ENCODE results near the gene TRPM2. TPM values are rescaled to one million over a fixed set of nuclear protein-coding genes. Genes with fewer than 3 reads are reported as not detected.
A peak's percentile ranks its signal among the peaks of the same experiment; 100 is the strongest.
"Not testable (repeated sequence)": the region's sequence is repeated elsewhere in the genome, so short reads cannot be mapped to it uniquely, and the experiment has no call there.

TRPM2 gene
- total RNA-seq, 1 donor from 2014 or later, result 2.9 TPM

DNA sequence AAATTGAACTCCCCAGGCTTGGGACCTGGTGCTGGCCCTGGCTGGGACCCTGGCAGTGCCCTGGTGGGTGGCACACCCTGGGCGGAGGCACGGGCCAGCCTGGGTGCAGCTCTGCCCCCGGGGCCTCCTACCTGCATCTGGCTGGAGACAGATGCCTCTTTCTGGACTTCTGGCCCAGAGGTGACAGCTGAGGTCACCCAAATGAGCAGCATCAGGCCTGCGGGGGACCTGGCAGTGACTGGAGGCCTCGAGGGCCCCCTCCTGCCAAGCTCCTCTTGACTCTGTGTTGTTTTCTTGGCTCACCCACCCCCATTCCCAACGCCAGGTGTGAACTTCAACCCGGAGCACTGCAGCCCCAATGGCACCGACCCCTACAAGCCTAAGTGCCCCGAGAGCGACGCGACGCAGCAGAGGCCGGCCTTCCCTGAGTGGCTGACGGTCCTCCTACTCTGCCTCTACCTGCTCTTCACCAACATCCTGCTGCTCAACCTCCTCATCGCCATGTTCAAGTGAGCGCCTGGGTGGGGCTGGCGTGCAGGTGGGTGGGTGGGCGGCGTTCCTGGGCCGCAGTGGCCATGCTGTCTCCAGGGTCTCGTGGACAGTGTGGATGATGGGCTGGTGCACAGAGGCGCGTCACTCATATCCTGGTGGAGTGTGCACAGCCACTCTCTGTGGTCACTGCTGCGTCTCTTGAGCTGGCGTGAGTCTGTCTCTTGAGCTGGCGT lies 60.3 kb downstream of the TRPM2 start:
- no peak for DNase-seq (ENCODE audit: low spot score)

DNA sequence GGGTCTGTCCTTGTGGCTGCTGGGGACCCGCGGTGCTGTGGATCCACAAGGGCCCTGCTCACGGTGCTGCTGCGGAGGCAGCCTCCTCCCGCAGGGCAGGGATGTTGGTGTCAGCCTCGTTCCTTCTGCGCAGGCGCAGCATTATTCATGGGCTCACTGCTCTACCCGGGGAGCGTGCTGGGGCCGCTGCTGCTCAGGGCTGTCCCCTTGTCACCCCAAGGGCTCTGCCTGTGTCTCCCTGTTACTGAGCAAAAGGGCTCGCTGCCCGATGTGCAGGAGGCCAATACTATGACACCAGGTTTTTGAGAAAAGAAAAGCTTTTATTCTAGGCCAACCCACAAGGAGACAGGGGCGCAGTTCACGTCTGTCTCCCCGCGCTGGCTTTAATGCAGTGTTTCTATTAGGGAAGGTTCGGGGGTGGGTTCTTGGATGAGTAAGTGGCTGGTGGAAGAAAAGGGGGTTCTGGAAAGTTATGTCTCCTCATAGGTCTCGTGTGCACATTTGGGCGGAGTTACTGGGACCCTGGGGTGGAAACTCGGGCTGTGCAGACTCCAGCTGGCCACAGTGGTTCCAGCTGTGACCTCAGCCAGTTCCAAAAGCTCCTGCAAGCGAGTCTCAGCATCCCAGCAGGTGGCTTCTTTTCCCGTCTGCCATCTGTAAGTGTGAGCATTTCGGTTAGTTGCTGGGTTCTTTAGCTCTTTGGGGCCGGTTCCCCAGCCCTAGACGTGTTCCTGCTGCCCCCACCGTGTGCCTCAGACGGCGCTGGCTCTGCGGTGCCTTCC lies 61.1 kb downstream of the TRPM2 start:
- DNase-seq (ENCODE audit: low spot score), result no peak

DNA sequence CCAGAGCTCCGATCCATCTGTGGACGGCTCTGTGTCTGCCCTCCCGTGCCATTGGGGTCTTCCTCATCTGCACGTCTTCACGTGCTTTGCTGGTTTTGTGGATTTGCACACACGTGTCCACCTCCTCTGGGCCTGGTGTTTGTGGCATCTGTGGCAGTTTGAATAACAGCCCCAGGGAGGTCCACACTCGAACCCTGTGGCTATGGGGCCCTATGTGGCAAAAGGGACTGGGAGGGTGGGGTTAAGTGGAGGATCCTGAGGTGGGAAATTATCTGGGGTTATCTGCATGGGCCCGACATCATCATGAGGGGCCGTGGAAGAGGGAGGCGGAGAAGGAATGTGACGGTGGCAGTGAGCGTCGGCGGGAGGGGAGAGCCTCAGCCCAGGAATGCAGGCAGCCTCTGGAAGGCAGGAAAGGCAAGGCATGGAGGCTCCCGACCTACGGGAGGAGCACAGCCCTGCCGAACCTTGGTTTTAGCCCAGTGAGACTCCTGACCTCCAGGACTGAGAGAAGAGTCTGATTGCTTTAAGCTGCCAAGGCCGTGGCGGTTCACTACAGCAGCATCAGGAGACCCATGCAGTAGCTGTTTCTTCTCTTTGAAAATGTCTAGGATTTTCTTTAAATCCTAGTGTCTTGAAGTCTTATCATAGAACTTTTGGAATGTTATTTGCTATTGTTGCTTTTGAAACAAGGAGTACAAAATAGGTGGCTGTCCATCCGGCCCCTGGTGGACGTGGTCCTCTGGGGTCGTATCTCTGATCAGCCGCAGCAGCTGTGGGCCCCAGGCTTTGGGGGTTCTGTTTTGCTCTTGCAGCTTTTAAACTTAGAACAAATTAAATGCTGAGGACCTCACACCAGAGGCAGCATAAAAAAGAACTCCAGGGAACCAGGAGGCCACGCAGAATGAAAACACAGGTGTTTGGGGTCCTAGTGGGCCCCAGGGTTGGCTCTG lies 61.9 kb downstream of the TRPM2 start:
- DNase-seq (ENCODE audit: low spot score), result peak; percentile 11

DNA sequence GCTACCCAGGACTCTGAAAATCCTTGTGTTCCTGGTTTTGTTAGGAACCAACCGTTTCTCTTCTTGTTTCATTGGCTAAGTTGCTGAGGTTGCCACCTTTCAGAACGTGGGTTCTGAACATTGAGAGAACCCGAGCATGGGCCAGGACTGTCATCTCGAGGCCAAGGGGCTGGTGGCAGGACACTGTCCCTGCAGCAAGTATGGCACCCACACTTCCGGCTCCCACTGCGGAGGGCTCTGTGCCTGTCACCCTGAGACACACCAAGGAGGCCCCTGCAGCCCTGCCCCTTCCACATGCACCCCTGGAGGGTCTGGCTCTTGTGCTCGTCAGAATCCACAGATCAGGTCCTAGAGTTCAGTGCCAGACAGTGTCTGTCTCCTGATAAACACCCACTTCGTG lies 62.8 kb downstream of the TRPM2 start:
- no peak for DNase-seq (ENCODE audit: low spot score)

DNA sequence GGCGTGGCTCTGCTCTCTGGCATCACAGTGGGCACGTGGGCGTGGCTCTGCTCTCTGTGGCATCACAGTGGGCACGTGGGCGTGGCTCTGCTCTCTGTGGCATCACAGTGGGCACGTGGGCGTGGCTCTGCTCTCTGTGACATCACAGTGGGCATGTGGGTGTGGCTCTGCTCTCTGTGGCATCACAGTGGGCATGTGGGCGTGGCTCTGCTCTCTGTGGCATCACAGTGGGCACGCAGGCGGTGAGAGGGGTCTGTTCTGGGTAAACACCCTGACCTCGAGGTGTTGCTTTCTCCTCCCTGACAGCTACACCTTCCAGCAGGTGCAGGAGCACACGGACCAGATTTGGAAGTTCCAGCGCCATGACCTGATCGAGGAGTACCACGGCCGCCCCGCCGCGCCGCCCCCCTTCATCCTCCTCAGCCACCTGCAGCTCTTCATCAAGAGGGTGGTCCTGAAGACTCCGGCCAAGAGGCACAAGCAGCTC lies 64.2 kb downstream of the TRPM2 start:
- not testable (repeated sequence) for DNase-seq (ENCODE audit: low spot score)

- no peak for DNase-seq (ENCODE audit: low spot score)
Observed at GRCh38 chr21:44418108-44418875, 64.9 kb downstream of the TRPM2 start.

DNA sequence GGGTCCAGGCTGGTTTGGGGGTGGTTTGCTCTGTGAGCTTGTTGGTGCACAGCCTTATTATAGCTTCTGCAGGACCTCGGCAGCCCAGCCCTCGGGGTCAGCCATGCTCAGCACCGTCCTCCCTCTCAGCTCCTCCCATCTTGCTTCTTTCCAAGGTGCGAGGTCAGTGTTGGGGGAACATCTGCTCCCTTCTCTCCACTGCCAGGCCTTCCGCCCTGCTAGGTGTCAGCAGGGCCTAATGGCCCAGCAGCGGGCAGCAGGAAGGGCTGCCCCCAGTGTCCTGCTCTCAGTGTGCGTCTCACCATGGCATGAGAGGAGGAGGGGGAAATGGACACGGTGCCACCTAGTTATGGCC lies 65.4 kb downstream of the TRPM2 start:
- no peak for DNase-seq (ENCODE audit: low spot score)

- DNase-seq (ENCODE audit: low spot score), result no peak
Observed at GRCh38 chr21:44419679-44420078, 66.3 kb downstream of the TRPM2 start.

GRCh38 chr21:44420416-44421205 lies 67.2 kb downstream of the TRPM2 start:
- no peak for DNase-seq (ENCODE audit: low spot score)

GRCh38 chr21:44421901-44422840 lies 68.8 kb downstream of the TRPM2 start:
- no peak for DNase-seq (ENCODE audit: low spot score)

- DNase-seq (ENCODE audit: low spot score), result no peak
Observed at GRCh38 chr21:44423312-44423821, 69.9 kb downstream of the TRPM2 start.

GRCh38 chr21:44423941-44424607 lies 70.7 kb downstream of the TRPM2 start:
- no peak for DNase-seq (ENCODE audit: low spot score)

GRCh38 chr21:44424608-44425306 lies 71.3 kb downstream of the TRPM2 start:
- DNase-seq (ENCODE audit: low spot score), result no peak

- no peak for DNase-seq (ENCODE audit: low spot score)
Observed at GRCh38 chr21:44425307-44425894, 72.0 kb downstream of the TRPM2 start.

- no peak for DNase-seq (ENCODE audit: low spot score)
Observed at GRCh38 chr21:44425895-44426662, 72.7 kb downstream of the TRPM2 start.

DNA sequence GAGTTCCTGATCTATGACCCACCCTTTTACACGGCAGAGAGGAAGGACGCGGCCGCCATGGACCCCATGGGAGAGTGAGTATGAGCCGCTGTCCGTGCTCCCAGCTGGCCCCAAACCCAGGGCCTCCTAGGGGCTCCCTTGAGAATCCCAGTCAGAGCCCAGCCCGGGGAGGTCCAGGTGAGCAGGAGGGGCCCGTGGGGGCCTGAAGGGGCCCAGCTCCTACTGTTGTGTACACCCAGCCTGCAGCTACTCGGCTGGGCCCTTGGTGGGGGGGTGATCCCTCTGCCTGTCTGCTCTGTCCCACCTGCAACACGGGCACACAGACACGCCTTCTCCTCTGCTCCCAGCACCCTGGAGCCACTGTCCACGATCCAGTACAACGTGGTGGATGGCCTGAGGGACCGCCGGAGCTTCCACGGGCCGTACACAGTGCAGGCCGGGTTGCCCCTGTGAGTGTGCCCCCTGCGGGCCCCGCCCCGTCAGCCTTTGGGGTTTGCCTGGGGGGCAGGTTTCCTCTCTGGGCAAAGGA lies 73.3 kb downstream of the TRPM2 start:
- DNase-seq (ENCODE audit: low spot score), result no peak
